Activated T-helper 9 cell treated with anti-CD3 and anti-CD28 coated beads, Interleukin-2, amount 50 U/mL, for 16 hours (primary cell): ENCODE measurements around the gene CDC34.

Experiments used
- DNase-seq: peaks from one replicate; pipeline ENCODE4 v3.0.0-alpha.2; 2020; ENCODE audit warnings: low read depth

Gene CDC34

GRCh38 chr19:519449-519865 lies 12.1 kb upstream of the CDC34 start:
- DNase-seq = no peak

- no peak for DNase-seq
Measured at GRCh38 chr19:522726-523125, 8.8 kb upstream of the CDC34 start.

- DNase-seq = no peak
Measured at GRCh38 chr19:524062-524674, 7.4 kb upstream of the CDC34 start.

GRCh38 chr19:525029-525428 lies 6.5 kb upstream of the CDC34 start:
- DNase-seq = no peak

GRCh38 chr19:525857-526419 lies 5.6 kb upstream of the CDC34 start:
- DNase-seq = no peak

GRCh38 chr19:530134-531008 lies 1.2 kb upstream of the CDC34 start:
- no peak for DNase-seq

GRCh38 chr19:531009-531752 lies 379 bp upstream of the CDC34 start:
- peak; percentile 76 for DNase-seq

- DNase-seq = no peak
Measured at GRCh38 chr19:532561-533363, 1.2 kb downstream of the CDC34 start.

GRCh38 chr19:533364-534058 lies 2.0 kb downstream of the CDC34 start:
- no peak for DNase-seq

- no peak for DNase-seq
Measured at GRCh38 chr19:534088-534487, 2.5 kb downstream of the CDC34 start.

- no peak for DNase-seq
Measured at GRCh38 chr19:535017-535835, 3.7 kb downstream of the CDC34 start.

GRCh38 chr19:536031-536880 lies 4.7 kb downstream of the CDC34 start:
- no peak for DNase-seq

GRCh38 chr19:536881-537404 lies 5.4 kb downstream of the CDC34 start:
- DNase-seq = no peak

- no peak for DNase-seq
Measured at GRCh38 chr19:538641-539428, 7.3 kb downstream of the CDC34 start.

- DNase-seq = no peak
Measured at GRCh38 chr19:539429-540030, 8.0 kb downstream of the CDC34 start.

GRCh38 chr19:540867-541637 lies 9.5 kb downstream of the CDC34 start:
- no peak for DNase-seq

GRCh38 chr19:541699-542098 lies 10.1 kb downstream of the CDC34 start:
- DNase-seq = no peak
